BLaER1 treated with 17β-estradiol and CSF1 and Interleukin-3, amounts not matched to agents 10 nM and 100 nM (cell line): ENCODE measurements around the gene TM4SF20.
A peak's percentile ranks its signal among the peaks of the same experiment; 100 is the strongest.

Experiments used
- H3K27ac ChIP-seq, 11 experiments: shearing (Covaris generic); formaldehyde crosslinking; 2 replicates each; pipeline ENCODE4 v1.8.1; 2022
- H3K27me3 ChIP-seq, 11 experiments: shearing (Covaris generic); formaldehyde crosslinking; 2 replicates each; pipeline ENCODE4 v1.8.1; 2022
- H3K36me3 ChIP-seq, 11 experiments: shearing (Covaris generic); formaldehyde crosslinking; 2 replicates each; pipeline ENCODE4 v1.8.1; 2022
- H3K4me1 ChIP-seq, 10 experiments: shearing (Covaris generic); formaldehyde crosslinking; 2 replicates each; pipeline ENCODE4 v1.8.1; 2022
- H3K4me2 ChIP-seq, 11 experiments: shearing (Covaris generic); formaldehyde crosslinking; 2 replicates each; pipeline ENCODE4 v1.8.1; 2022
- H3K4me3 ChIP-seq, 10 experiments: shearing (Covaris generic); formaldehyde crosslinking; 2 replicates each; pipeline ENCODE4 v1.8.1; 2022
- H3K9ac ChIP-seq, 11 experiments: shearing (Covaris generic); formaldehyde crosslinking; 2 replicates each; pipeline ENCODE4 v1.8.1; 2022
- H3K9me3 ChIP-seq, 11 experiments: shearing (Covaris generic); formaldehyde crosslinking; replicated peaks in 1 of 11; 2 replicates each; pipeline ENCODE4 v1.8.1; 2022
- H4K20me1 ChIP-seq, 11 experiments: shearing (Covaris generic); formaldehyde crosslinking; 2 replicates each; pipeline ENCODE4 v1.8.1; 2022
- Cebpa-rat ChIP-seq, 11 experiments: shearing (Covaris generic); IDR thresholded peaks; 2 replicates each; pipeline ENCODE4 v1.8.1; 2022

The TM4SF20 gene

GRCh38 chr2:227376656-227377396, 2.3 kb downstream of the TM4SF20 start:
- Histone ChIP-seq H3K4me3 (no peak overlapping the region), H3K4me2 (peak overlapping the region in 4 of 11 experiments; percentile 24 to 54 (median 48); a peak in 7 of 22 replicates), H3K36me3 (no peaks in the 10 kb centered on the region), H3K9ac (no peak overlapping the region), H3K9me3 (no peaks in the 10 kb centered on the region; a peak in 1 of 22 replicates), H4K20me1 (no peaks in the 10 kb centered on the region), H3K4me1 (peaks cover 2 to 62% (median 10%) of the 10 kb centered on the region in 10 experiments; a peak in 17 of 20 replicates), H3K27me3 (no peaks in the 10 kb centered on the region), H3K27ac (peak overlapping the region in 1 of 11 experiments; percentile 15; a peak in 1 of 22 replicates)
- no peak for TF ChIP-seq Cebpa-rat (IDR thresholded peaks at IDR 0.05)

- Histone ChIP-seq H3K4me2 (peak overlapping the region in 1 of 11 experiments; percentile 85; a peak in 1 of 22 replicates), H3K9me3 (no peaks in the 10 kb centered on the region), H3K4me3 (no peak overlapping the region), H3K27ac (peak overlapping the region in 1 of 11 experiments; percentile 17; a peak in 2 of 22 replicates), H3K4me1 (peaks cover 22 to 87% (median 35%) of the 10 kb centered on the region in 10 experiments), H3K9ac (no peak overlapping the region), H3K27me3 (no peaks in the 10 kb centered on the region), H4K20me1 (no peaks in the 10 kb centered on the region), H3K36me3 (no peaks in the 10 kb centered on the region)
- TF ChIP-seq Cebpa-rat (IDR thresholded peaks at IDR 0.05) = no peak
Observed at GRCh38 chr2:227374158-227374557, 4.9 kb downstream of the TM4SF20 start.

- Histone ChIP-seq H3K9ac (no peak overlapping the region; a peak in 1 of 22 replicates), H3K4me2 (peak overlapping the region in 3 of 11 experiments; percentile 85 to 94 (median 85); a peak in 4 of 22 replicates), H3K4me3 (no peak overlapping the region), H4K20me1 (no peaks in the 10 kb centered on the region), H3K27ac (peak overlapping the region in 4 of 11 experiments; percentile 90 to 97 (median 94); a peak in 7 of 22 replicates), H3K4me1 (peaks cover 22 to 92% (median 41%) of the 10 kb centered on the region in 10 experiments), H3K36me3 (no peaks in the 10 kb centered on the region), H3K9me3 (no peaks in the 10 kb centered on the region), H3K27me3 (no peaks in the 10 kb centered on the region)
- TF ChIP-seq Cebpa-rat (IDR thresholded peaks at IDR 0.05) = no peak
Observed at GRCh38 chr2:227373389-227373788, 5.7 kb downstream of the TM4SF20 start.

GRCh38 chr2:227370791-227371312, 8.3 kb downstream of the TM4SF20 start:
- H3K9me3 ChIP-seq = no peaks in the 10 kb centered on the region
- peak overlapping the region; percentile 62 to 97 (median 73) for H3K27ac ChIP-seq
- no peaks in the 10 kb centered on the region for H3K27me3 ChIP-seq
- H3K4me3 ChIP-seq = peak overlapping the region in 4 of 10 experiments; percentile 2 to 25 (median 8); a peak in 3 of 20 replicates
- TF ChIP-seq Cebpa-rat (IDR thresholded peaks at IDR 0.05) = peak; percentile 29 to 88 (median 63); a peak in 15 of 22 replicates
- no peaks in the 10 kb centered on the region for H3K36me3 ChIP-seq
- H4K20me1 ChIP-seq = no peaks in the 10 kb centered on the region
- H3K4me1 ChIP-seq = peaks cover 22 to 91% (median 63%) of the 10 kb centered on the region in 10 experiments
- peak overlapping the region in 10 of 11 experiments; percentile 15 to 89 (median 68); a peak in 15 of 22 replicates for H3K9ac ChIP-seq
- H3K4me2 ChIP-seq = peak overlapping the region; percentile 4 to 94 (median 83)

GRCh38 chr2:227370092-227370491, 9.0 kb downstream of the TM4SF20 start:
- no peaks in the 10 kb centered on the region for H3K36me3 ChIP-seq
- H3K9ac ChIP-seq = peak overlapping the region in 10 of 11 experiments; percentile 15 to 89 (median 68); a peak in 15 of 22 replicates
- no peak for TF ChIP-seq Cebpa-rat (IDR thresholded peaks at IDR 0.05)
- no peaks in the 10 kb centered on the region for H4K20me1 ChIP-seq
- peak overlapping the region; percentile 4 to 89 (median 81) for H3K4me2 ChIP-seq
- no peaks in the 10 kb centered on the region for H3K9me3 ChIP-seq
- peak overlapping the region; percentile 62 to 97 (median 73) for H3K27ac ChIP-seq
- H3K4me3 ChIP-seq = peak overlapping the region in 2 of 10 experiments; percentile 25 to 41; a peak in 2 of 20 replicates
- no peaks in the 10 kb centered on the region for H3K27me3 ChIP-seq
- peaks cover 19 to 97% (median 69%) of the 10 kb centered on the region in 10 experiments for H3K4me1 ChIP-seq

GRCh38 chr2:227368574-227368973, 10.5 kb downstream of the TM4SF20 start:
- Histone ChIP-seq H4K20me1 (no peaks in the 10 kb centered on the region), H3K27ac (peak overlapping the region in 8 of 11 experiments; percentile 44 to 97 (median 82); a peak in 14 of 22 replicates)

GRCh38 chr2:227367427-227367795, 11.7 kb downstream of the TM4SF20 start:
- H3K4me1 ChIP-seq = peaks cover 33 to 92% (median 82%) of the 10 kb centered on the region in 10 experiments
- H4K20me1 ChIP-seq = no peaks in the 10 kb centered on the region
- TF ChIP-seq Cebpa-rat (IDR thresholded peaks at IDR 0.05) = no peak
- peak overlapping the region in 5 of 11 experiments; percentile 3 to 53 (median 42); a peak in 6 of 22 replicates for H3K9ac ChIP-seq
- H3K4me2 ChIP-seq = peak overlapping the region in 9 of 11 experiments; percentile 21 to 74 (median 44); a peak in 14 of 22 replicates
- no peaks in the 10 kb centered on the region for H3K27me3 ChIP-seq
- H3K36me3 ChIP-seq = no peaks in the 10 kb centered on the region; a peak in 1 of 22 replicates
- peak overlapping the region in 10 of 11 experiments; percentile 26 to 97 (median 62); a peak in 16 of 22 replicates for H3K27ac ChIP-seq
- H3K9me3 ChIP-seq = no peaks in the 10 kb centered on the region
- no peak overlapping the region for H3K4me3 ChIP-seq

More at GRCh38 chr2:227368574-227368973, 10.5 kb downstream of the TM4SF20 start:
- Histone ChIP-seq H3K36me3 (no peaks in the 10 kb centered on the region), H3K9me3 (no peaks in the 10 kb centered on the region), H3K9ac (peak overlapping the region in 5 of 11 experiments; percentile 3 to 67 (median 56); a peak in 6 of 22 replicates), H3K27me3 (no peaks in the 10 kb centered on the region), H3K4me1 (peaks cover 33 to 97% (median 84%) of the 10 kb centered on the region in 10 experiments), H3K4me3 (no peak overlapping the region), H3K4me2 (peak overlapping the region in 7 of 11 experiments; percentile 45 to 89 (median 63); a peak in 13 of 22 replicates)
- TF ChIP-seq Cebpa-rat (IDR thresholded peaks at IDR 0.05) = no peak

- Histone ChIP-seq H3K27me3 (no peaks in the 10 kb centered on the region), H3K4me2 (peak overlapping the region in 9 of 11 experiments; percentile 21 to 74 (median 44); a peak in 15 of 22 replicates), H3K9me3 (no peaks in the 10 kb centered on the region), H3K4me1 (peaks cover 33 to 86% (median 77%) of the 10 kb centered on the region in 10 experiments), H3K4me3 (no peak overlapping the region), H4K20me1 (no peaks in the 10 kb centered on the region), H3K36me3 (peaks cover 0 to under 1% (median 0%) of the 10 kb centered on the region in 11 experiments; a peak in 1 of 22 replicates), H3K27ac (peak overlapping the region in 10 of 11 experiments; percentile 26 to 97 (median 62); a peak in 16 of 22 replicates), H3K9ac (peak overlapping the region in 5 of 11 experiments; percentile 3 to 53 (median 42); a peak in 6 of 22 replicates)
- peak in 2 of 11 experiments; percentile 20 to 34; a peak in 2 of 22 replicates for TF ChIP-seq Cebpa-rat (IDR thresholded peaks at IDR 0.05)
Observed at GRCh38 chr2:227366769-227367426, 12.2 kb downstream of the TM4SF20 start.
